ENCODE measurements around the gene KAT8. TPM values are rescaled to one million over a fixed set of nuclear protein-coding genes. Genes with fewer than 3 reads are reported as not detected.

KAT8 gene
- total and polyA plus RNA-seq, 2 of the 4 experiments (the other 2 are of a cell fraction): 19.4 to 27.4 TPM

- Histone ChIP-seq H3K27me3 (ENCODE audit: control insufficient read depth, insufficient read depth, low read length) (no peaks in the 10 kb centered on the region), H3K4me3 (ENCODE audit: insufficient read depth, low read depth, low read length) (no peak overlapping the region), H3K9me1 (ENCODE audit: insufficient read depth, low read length) (peaks cover 4% of the 10 kb centered on the region), H3K9me3 (ENCODE audit: control insufficient read depth, insufficient read depth, low read length) (no peaks in the 10 kb centered on the region), H4K5ac (ENCODE audit: low read depth, low read length) (no peak overlapping the region), H2AK5ac (ENCODE audit: low read depth, low read length) (no peak overlapping the region), H3K9ac (ENCODE audit: low read depth, low read length) (no peak overlapping the region), H3K56ac (ENCODE audit: extremely low read depth, insufficient read depth, low read length) (no peak overlapping the region), H4K8ac (ENCODE audit: low read depth in 2 of 2, low read length in 2 of 2) (no peak overlapping the region), H3K4me2 (ENCODE audit: low read depth, low read length) (no peak overlapping the region), H2BK15ac (ENCODE audit: low read depth, low read length) (no peak overlapping the region), H2AK9ac (replicated peaks; ENCODE audit: low read depth, low read length, poor library complexity) (no peak overlapping the region), H2BK5ac (ENCODE audit: low read depth, low read length, poor library complexity, severe bottlenecking) (no peak overlapping the region), H4K91ac (ENCODE audit: insufficient read depth, low read depth, low read length) (no peak overlapping the region), H2AFZ (replicated peaks; ENCODE audit: low read length, poor library complexity) (no peak overlapping the region), H3K23ac (ENCODE audit: low read depth, low read length) (no peak overlapping the region), H3K4ac (ENCODE audit: low read depth, low read length) (no peak overlapping the region), H3K18ac (ENCODE audit: low read depth, low read length) (no peak overlapping the region), H3K36me3 (ENCODE audit: control insufficient read depth, insufficient read depth, low read length) (peaks cover 62% of the 10 kb centered on the region), H3K79me1 (ENCODE audit: low read depth in 1 of 2, low read length in 2 of 2) (peaks cover 17 to 54% of the 10 kb centered on the region in 2 experiments), H3K14ac (replicated peaks; ENCODE audit: low read depth, low read length) (no peak overlapping the region), H3K27ac (ENCODE audit: insufficient read depth, low read length) (no peak overlapping the region), H3K4me1 (ENCODE audit: control insufficient read depth, insufficient read depth, low read length) (no peaks in the 10 kb centered on the region; the same call in 1 of the 2 replicates), H2BK20ac (ENCODE audit: low read depth, low read length) (no peak overlapping the region), H2BK120ac (ENCODE audit: low read depth, low read length) (no peak overlapping the region), H4K20me1 (ENCODE audit: insufficient read depth, low read length) (peaks cover 15% of the 10 kb centered on the region)
- in situ Hi-C loops (cut with MboI; ENCODE audit: low sequenced_read_pairs): loop anchor here (10.0 kb wide), 1 partner anchor 101 kb away; the partner anchor contains the start of gene HSD3B7
- CTCF ChIA-PET: interaction anchor here (1.2 kb wide), 1 partner anchor 14 kb away, joined by 4 read pairs; no protein-coding TSS in a partner anchor
- POLR2A ChIA-PET (ENCODE audit: unreplicated experiment): interaction anchor here (1.0 kb wide), 1 partner anchor 13 kb away, joined by 3 read pairs; the partner anchor contains the start of gene ZNF668
- intact Hi-C loops (cut with micrococcal nuclease): no loop called here
- ATAC-seq (ENCODE audit: low read depth) (no peak), DNase-seq (no peak)
- dilution Hi-C loops (cut with HindIII; ENCODE audit: low sequenced_read_pairs, unreplicated experiment): no loop called here
- WGBS, 2 experiments (ENCODE audit: extremely low coverage in 2 of 2, insufficient read length in 1 of 2): 78% methylated on average over 13 of the region's 18 CpGs; no CpG with 5 or more reads in 1 of the 2 experiments
- no TSS peak for BruUV-seq (replicated peaks)
- TF ChIP-seq FOS (IDR thresholded peaks at IDR 0.05; ENCODE audit: low read depth, low read length) (no peak), MAFK (IDR thresholded peaks at IDR 0.05; ENCODE audit: low read depth, low read length) (no peak), NFE2L2 (IDR thresholded peaks at IDR 0.05; ENCODE audit: low read depth, low read length) (no peak), SMC3 (IDR thresholded peaks at IDR 0.05; ENCODE audit: low read depth, low read length) (no peak), CHD1 (IDR thresholded peaks at IDR 0.05; ENCODE audit: low read depth, low read length) (no peak), ELK1 (IDR thresholded peaks at IDR 0.05; ENCODE audit: borderline replicate concordance, low read depth, low read length) (no peak), MXI1 (IDR thresholded peaks at IDR 0.05; ENCODE audit: borderline replicate concordance, low read depth, low read length) (no peak), MAZ (IDR thresholded peaks at IDR 0.05; ENCODE audit: borderline replicate concordance, low read depth, low read length) (no peak), CTCF (conservative IDR thresholded peaks at IDR 0.05; ENCODE audit: low read depth, low read length) (no peak), BHLHE40 (IDR thresholded peaks at IDR 0.05; ENCODE audit: low read depth, low read length) (no peak), POLR2A (IDR thresholded peaks at IDR 0.05; ENCODE audit: low read depth, low read length) (no peak), RFX5 (IDR thresholded peaks at IDR 0.05; ENCODE audit: low read depth, low read length) (no peak), RAD21 (IDR thresholded peaks at IDR 0.05; ENCODE audit: low read length) (no peak), USF2 (IDR thresholded peaks at IDR 0.05; ENCODE audit: low read depth, low read length) (no peak), RCOR1 (IDR thresholded peaks at IDR 0.05; ENCODE audit: insufficient replicate concordance, low read length) (no peak)
Observed at GRCh38 chr16:31085873-31086628, 31.4 kb upstream of the KAT8 start.
